HepG2 (cell line): ENCODE data around the gene CTSW. TPM values are rescaled to one million over a fixed set of nuclear protein-coding genes. Genes with fewer than 3 reads are reported as not detected.

Source experiments
- ETS1 ChIP-seq: sonication (generic); formaldehyde crosslinking; IDR thresholded peaks from 2 replicates; pipeline ENCODE4 v1.4.0; 2020; ENCODE audit warnings: missing genetic modification reagents
- GFI1 ChIP-seq: sonication (generic); formaldehyde crosslinking; IDR thresholded peaks from 2 replicates; pipeline ENCODE4 v1.5.0; 2020; ENCODE audit warnings: missing genetic modification reagents, mild to moderate bottlenecking, borderline replicate concordance
- HNF4A ChIP-seq: sonication (generic); formaldehyde crosslinking; IDR thresholded peaks from 2 replicates; pipeline ENCODE4 v1.4.0; 2020; ENCODE audit warnings: missing genetic modification reagents
- IKZF1 ChIP-seq: fragments of 450-650 bp; IDR thresholded peaks from 2 replicates; pipeline ENCODE4 v1.7.1; 2016
- ISX ChIP-seq: sonication (generic); formaldehyde crosslinking; conservative IDR thresholded peaks from 2 replicates; pipeline ENCODE4 v1.5.0; 2020; ENCODE audit warnings: missing genetic modification reagents
- KLF6 ChIP-seq: IDR thresholded peaks from 2 replicates; pipeline ENCODE4 v1.8.0; 2016; ENCODE audit warnings: missing biosample characterization, missing genetic modification reagents
- MEIS2 ChIP-seq: sonication (generic); formaldehyde crosslinking; IDR thresholded peaks from 2 replicates; pipeline ENCODE4 v1.9.0; 2021; ENCODE audit warnings: mild to moderate bottlenecking, missing genetic modification reagents
- NCOR1 ChIP-seq: fragments of 200-600 bp; sonication (generic); IDR thresholded peaks from 2 replicates; pipeline ENCODE4 v1.7.0; 2017; ENCODE audit warnings: antibody characterized with exemption, low read length, borderline replicate concordance
- NFRKB ChIP-seq: fragments of 450-650 bp; IDR thresholded peaks from 2 replicates; pipeline ENCODE4 v1.6.1; 2017
- NR2F2 ChIP-seq: IDR thresholded peaks from 2 replicates; pipeline ENCODE4 v1.6.1; 2012; ENCODE audit warnings: low read depth, inconsistent platforms, borderline replicate concordance
- RBFOX2 ChIP-seq: fragments of 200-400 bp; formaldehyde crosslinking; IDR thresholded peaks from 2 replicates; pipeline ENCODE4 v1.6.1; 2017; ENCODE audit warnings: low read depth, mild to moderate bottlenecking, low read length
- SKI ChIP-seq: fragments of 450-650 bp; IDR thresholded peaks from one replicate; pipeline ENCODE4 v1.6.1; 2018; ENCODE audit warnings: mild to moderate bottlenecking; ENCODE audit not compliant: partially characterized antibody
- SP5 ChIP-seq: IDR thresholded peaks from 2 replicates; pipeline ENCODE4 v1.6.1; 2016; ENCODE audit warnings: low read depth, borderline replicate concordance
- ZBTB20 ChIP-seq: sonication (generic); formaldehyde crosslinking; IDR thresholded peaks from 2 replicates; pipeline ENCODE4 v1.8.1; 2023; ENCODE audit warnings: missing genetic modification reagents, low read depth, mild to moderate bottlenecking, borderline replicate concordance
- ZIK1 ChIP-seq: sonication (generic); formaldehyde crosslinking; IDR thresholded peaks from 2 replicates; pipeline ENCODE4 v1.5.0; 2020; ENCODE audit warnings: mild to moderate bottlenecking, low read depth, missing genetic modification reagents, borderline replicate concordance
- ZNF10 ChIP-seq: sonication (generic); formaldehyde crosslinking; IDR thresholded peaks from 2 replicates; pipeline ENCODE4 v1.4.0; 2020; ENCODE audit warnings: mild to moderate bottlenecking, low read depth, missing genetic modification reagents, borderline replicate concordance
- ZNF503 ChIP-seq: sonication (generic); formaldehyde crosslinking; IDR thresholded peaks from 2 replicates; pipeline ENCODE4 v1.4.0; 2020; ENCODE audit warnings: missing genetic modification reagents
- ZNF607 ChIP-seq: sonication (generic); formaldehyde crosslinking; IDR thresholded peaks from 2 replicates; pipeline ENCODE4 v1.5.1; 2020; ENCODE audit warnings: missing genetic modification reagents, mild to moderate bottlenecking, borderline replicate concordance
- ZNF782 ChIP-seq: sonication (generic); formaldehyde crosslinking; IDR thresholded peaks from 2 replicates; pipeline ENCODE4 v1.4.0; 2020; ENCODE audit warnings: missing genetic modification reagents, mild to moderate bottlenecking, borderline replicate concordance
- ZNF792 ChIP-seq: IDR thresholded peaks from 2 replicates; pipeline ENCODE4 v1.6.1; 2016
- polyA plus RNA-seq, 8 experiments: library from polyadenylated mRNA; depleted of rRNA in 3 of 8; stranded (reverse) in 7 of 8; unstranded in 1 of 8; fragments of >200 nt; fragmentation: Illumina TruSeq in 4 of 8; extraction: Trizol in 4 of 8; gene quantifications; 2 replicates each; pipeline versions ENCODE4 v1.2.1 to v1.2.3, GENCODE V29; 2011 to 2016; ENCODE audit warnings: low read depth in 4 of 8, missing spikeins in 1 of 8, mixed read lengths in 1 of 8; ENCODE audit not compliant: insufficient read depth in 1 of 8
- total RNA-seq, 5 experiments: library from RNA; depleted of rRNA; stranded (reverse); fragments of >200 nt; fragmentation: Illumina TruSeq; extraction: Trizol; gene quantifications; 2 replicates each; pipeline ENCODE4 v1.2.3, GENCODE V29; 2016; ENCODE audit warnings: low read depth in 1 of 5
- TF ChIP-seq, protein P1 (sequence below): sonication (generic); formaldehyde crosslinking; IDR thresholded peaks from 2 replicates; pipeline ENCODE4 v1.4.0; 2020; ENCODE audit warnings: missing genetic modification reagents, borderline replicate concordance
- TF ChIP-seq, protein P2 (sequence below): sonication (generic); formaldehyde crosslinking; IDR thresholded peaks from 2 replicates; pipeline ENCODE4 v1.4.0; 2020; ENCODE audit warnings: mild to moderate bottlenecking, missing genetic modification reagents

The CTSW gene
- total and polyA plus RNA-seq, 2 of the 13 experiments (the other 11 are each of a cell fraction or from before 2014, with no cell fraction given) = 0.09 TPM; not detected in 1

DNA sequence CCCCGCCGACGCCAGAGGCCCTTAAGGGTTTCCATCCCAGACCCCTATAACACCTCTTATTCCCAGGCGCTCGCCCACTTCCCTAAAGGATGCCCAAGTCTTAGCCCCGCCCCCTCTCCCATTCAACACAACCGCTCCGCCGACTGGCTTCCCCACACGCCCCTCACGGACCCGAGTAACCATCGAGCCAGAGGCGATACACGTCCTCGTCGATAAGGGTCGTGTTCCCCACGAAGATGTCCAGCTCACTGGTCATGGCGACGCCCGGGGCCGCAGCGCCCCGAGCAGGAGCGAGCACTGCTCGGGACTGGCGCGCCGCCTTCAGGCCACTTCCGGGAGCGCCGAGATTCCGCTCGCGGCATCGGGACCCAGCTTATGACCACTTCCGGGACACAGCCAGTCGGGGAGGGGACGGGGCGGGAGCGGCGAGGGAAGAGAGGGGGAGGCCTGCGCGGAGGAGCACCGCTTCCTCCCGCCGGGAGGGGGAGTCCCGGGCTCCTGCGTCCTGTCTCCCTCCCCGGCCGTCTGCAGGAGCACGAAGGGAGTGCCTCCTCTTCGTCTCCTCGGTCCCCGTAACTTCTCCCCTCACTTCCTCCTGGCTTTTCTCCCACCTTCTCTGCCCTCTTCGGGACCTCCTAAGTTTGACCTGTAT is 8.7 kb downstream of the CTSW start, which contains the start of gene FIBP (continued):
- TF ChIP-seq, protein P1, sequence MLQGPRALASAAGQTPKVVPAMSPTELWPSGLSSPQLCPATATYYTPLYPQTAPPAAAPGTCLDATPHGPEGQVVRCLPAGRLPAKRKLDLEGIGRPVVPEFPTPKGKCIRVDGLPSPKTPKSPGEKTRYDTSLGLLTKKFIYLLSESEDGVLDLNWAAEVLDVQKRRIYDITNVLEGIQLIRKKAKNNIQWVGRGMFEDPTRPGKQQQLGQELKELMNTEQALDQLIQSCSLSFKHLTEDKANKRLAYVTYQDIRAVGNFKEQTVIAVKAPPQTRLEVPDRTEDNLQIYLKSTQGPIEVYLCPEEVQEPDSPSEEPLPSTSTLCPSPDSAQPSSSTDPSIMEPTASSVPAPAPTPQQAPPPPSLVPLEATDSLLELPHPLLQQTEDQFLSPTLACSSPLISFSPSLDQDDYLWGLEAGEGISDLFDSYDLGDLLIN (CRISPR knock-in tag) = no peak
- TF ChIP-seq NFRKB (no peak), ISX (CRISPR knock-in tag) (no peak), ZNF607 (no peak), KLF6 (CRISPR knock-in tag) (no peak), NCOR1 (no peak), RBFOX2 (peak; percentile 93), ZBTB20 (CRISPR knock-in tag) (peak; percentile 40; the same call in 1 of the 2 replicates), ZNF792 (CRISPR knock-in tag) (peak; percentile 59; the same call in 1 of the 2 replicates), ETS1 (CRISPR knock-in tag) (no peak), ZNF10 (CRISPR knock-in tag) (no peak), GFI1 (CRISPR knock-in tag) (0 out of 2 replicates have a peak, but pooled peaks have one; percentile 68), SKI (no peak), ZIK1 (CRISPR knock-in tag) (no peak), ZNF503 (CRISPR knock-in tag) (no peak), MEIS2 (CRISPR knock-in tag) (no peak), ZNF782 (CRISPR knock-in tag) (no peak), NR2F2 (no peak), IKZF1 (no peak), HNF4A (CRISPR knock-in tag) (no peak), SP5 (CRISPR knock-in tag) (peak; percentile 11; the same call in 1 of the 2 replicates)
- TF ChIP-seq, protein P2, sequence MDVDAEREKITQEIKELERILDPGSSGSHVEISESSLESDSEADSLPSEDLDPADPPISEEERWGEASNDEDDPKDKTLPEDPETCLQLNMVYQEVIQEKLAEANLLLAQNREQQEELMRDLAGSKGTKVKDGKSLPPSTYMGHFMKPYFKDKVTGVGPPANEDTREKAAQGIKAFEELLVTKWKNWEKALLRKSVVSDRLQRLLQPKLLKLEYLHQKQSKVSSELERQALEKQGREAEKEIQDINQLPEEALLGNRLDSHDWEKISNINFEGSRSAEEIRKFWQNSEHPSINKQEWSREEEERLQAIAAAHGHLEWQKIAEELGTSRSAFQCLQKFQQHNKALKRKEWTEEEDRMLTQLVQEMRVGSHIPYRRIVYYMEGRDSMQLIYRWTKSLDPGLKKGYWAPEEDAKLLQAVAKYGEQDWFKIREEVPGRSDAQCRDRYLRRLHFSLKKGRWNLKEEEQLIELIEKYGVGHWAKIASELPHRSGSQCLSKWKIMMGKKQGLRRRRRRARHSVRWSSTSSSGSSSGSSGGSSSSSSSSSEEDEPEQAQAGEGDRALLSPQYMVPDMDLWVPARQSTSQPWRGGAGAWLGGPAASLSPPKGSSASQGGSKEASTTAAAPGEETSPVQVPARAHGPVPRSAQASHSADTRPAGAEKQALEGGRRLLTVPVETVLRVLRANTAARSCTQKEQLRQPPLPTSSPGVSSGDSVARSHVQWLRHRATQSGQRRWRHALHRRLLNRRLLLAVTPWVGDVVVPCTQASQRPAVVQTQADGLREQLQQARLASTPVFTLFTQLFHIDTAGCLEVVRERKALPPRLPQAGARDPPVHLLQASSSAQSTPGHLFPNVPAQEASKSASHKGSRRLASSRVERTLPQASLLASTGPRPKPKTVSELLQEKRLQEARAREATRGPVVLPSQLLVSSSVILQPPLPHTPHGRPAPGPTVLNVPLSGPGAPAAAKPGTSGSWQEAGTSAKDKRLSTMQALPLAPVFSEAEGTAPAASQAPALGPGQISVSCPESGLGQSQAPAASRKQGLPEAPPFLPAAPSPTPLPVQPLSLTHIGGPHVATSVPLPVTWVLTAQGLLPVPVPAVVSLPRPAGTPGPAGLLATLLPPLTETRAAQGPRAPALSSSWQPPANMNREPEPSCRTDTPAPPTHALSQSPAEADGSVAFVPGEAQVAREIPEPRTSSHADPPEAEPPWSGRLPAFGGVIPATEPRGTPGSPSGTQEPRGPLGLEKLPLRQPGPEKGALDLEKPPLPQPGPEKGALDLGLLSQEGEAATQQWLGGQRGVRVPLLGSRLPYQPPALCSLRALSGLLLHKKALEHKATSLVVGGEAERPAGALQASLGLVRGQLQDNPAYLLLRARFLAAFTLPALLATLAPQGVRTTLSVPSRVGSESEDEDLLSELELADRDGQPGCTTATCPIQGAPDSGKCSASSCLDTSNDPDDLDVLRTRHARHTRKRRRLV (CRISPR knock-in tag) = no peak
